ENCODE measurements around the gene LPGAT1. TPM values are rescaled to one million over a fixed set of nuclear protein-coding genes. Genes with fewer than 3 reads are reported as not detected.

The LPGAT1 gene
- total RNA-seq, 4 donors from 2014 or later: 168 to 308 (median 203) TPM

DNA sequence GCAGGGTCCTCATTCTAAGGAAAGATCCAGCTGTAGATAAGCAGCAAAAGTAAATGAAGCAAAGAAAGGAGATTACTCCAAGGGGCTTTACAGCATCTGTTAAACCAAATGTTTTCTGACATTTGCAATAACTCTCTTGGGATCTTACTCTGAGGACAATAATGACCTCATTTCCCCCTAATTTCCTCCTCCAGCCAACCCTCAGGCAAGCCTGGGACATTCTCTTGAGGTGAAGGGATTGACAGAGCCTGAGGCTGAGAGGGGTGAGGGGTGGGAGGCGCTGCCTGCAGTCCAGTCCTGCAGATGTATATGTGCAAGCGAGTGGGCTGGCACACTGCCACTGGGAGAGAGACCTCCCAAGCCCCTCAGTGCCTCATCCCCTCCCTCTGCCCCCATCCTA is 114.6 kb downstream of the LPGAT1 start:
- intact Hi-C loops (cut with DNase I): no loop called here
- H3K4me1 ChIP-seq: no peaks in the 10 kb centered on the region
- 53 to 61% methylated on average over 2 of the region's 2 CpGs for WGBS, 2 donors
- no peaks in the 10 kb centered on the region for H3K27me3 ChIP-seq
- no peak overlapping the region for H3K4me3 ChIP-seq (replicated peaks in 1 of 3)
- H3K27ac ChIP-seq: no peak overlapping the region
- no peak for DNase-seq
- TF ChIP-seq, protein P1, sequence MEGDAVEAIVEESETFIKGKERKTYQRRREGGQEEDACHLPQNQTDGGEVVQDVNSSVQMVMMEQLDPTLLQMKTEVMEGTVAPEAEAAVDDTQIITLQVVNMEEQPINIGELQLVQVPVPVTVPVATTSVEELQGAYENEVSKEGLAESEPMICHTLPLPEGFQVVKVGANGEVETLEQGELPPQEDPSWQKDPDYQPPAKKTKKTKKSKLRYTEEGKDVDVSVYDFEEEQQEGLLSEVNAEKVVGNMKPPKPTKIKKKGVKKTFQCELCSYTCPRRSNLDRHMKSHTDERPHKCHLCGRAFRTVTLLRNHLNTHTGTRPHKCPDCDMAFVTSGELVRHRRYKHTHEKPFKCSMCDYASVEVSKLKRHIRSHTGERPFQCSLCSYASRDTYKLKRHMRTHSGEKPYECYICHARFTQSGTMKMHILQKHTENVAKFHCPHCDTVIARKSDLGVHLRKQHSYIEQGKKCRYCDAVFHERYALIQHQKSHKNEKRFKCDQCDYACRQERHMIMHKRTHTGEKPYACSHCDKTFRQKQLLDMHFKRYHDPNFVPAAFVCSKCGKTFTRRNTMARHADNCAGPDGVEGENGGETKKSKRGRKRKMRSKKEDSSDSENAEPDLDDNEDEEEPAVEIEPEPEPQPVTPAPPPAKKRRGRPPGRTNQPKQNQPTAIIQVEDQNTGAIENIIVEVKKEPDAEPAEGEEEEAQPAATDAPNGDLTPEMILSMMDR (IDR thresholded peaks at IDR 0.05): no peak
- no peak for TF ChIP-seq POLR2A (IDR thresholded peaks at IDR 0.05)
- H3K9me3 ChIP-seq: no peaks in the 10 kb centered on the region
- H3K36me3 ChIP-seq: no peaks in the 10 kb centered on the region

GRCh38 chr1:211714154-211714553 is 116.4 kb downstream of the LPGAT1 start:
- Histone ChIP-seq H3K4me3 (replicated peaks in 1 of 3) (no peak overlapping the region), H3K36me3 (no peaks in the 10 kb centered on the region), H3K9me3 (no peaks in the 10 kb centered on the region), H3K4me1 (no peaks in the 10 kb centered on the region), H3K27me3 (no peaks in the 10 kb centered on the region), H3K27ac (no peak overlapping the region)
- TF ChIP-seq, protein P1 (IDR thresholded peaks at IDR 0.05): no peak
- no peak for TF ChIP-seq POLR2A (IDR thresholded peaks at IDR 0.05)
- intact Hi-C loops (cut with DNase I): no loop called here
- DNase-seq: no peak
- 82 to 90% methylated on average over 5 of the region's 5 CpGs for WGBS, 2 donors

DNA sequence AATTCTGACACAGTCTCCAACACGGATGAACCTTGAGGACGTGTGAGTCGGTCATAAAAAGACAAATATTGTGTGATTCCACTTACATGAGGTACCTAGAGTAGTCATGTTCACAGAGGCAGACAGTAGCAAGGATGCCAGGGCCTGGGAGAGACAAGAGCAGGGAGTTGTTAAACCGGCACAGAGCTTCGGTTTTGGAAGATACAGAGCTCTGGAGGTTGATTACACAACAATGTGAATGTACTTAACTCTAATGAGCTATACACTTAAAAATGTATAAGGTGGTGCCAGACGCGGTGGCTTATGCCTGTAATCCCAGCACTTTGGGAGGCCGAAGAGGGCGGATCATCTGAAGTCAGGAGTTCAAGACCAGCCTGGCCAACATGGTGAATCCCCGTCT is 117.3 kb downstream of the LPGAT1 start:
- no peaks in the 10 kb centered on the region for H3K27me3 ChIP-seq
- H3K4me1 ChIP-seq: no peaks in the 10 kb centered on the region
- H3K4me3 ChIP-seq (replicated peaks in 1 of 3): no peak overlapping the region
- WGBS, 2 donors: 91% methylated on average over 10 of the region's 10 CpGs
- no peaks in the 10 kb centered on the region for H3K9me3 ChIP-seq
- intact Hi-C loops (cut with DNase I): no loop called here
- no peak overlapping the region for H3K27ac ChIP-seq
- TF ChIP-seq, protein P1 (IDR thresholded peaks at IDR 0.05): no peak
- no peak for TF ChIP-seq POLR2A (IDR thresholded peaks at IDR 0.05)
- no peak for DNase-seq
- no peaks in the 10 kb centered on the region for H3K36me3 ChIP-seq

DNA sequence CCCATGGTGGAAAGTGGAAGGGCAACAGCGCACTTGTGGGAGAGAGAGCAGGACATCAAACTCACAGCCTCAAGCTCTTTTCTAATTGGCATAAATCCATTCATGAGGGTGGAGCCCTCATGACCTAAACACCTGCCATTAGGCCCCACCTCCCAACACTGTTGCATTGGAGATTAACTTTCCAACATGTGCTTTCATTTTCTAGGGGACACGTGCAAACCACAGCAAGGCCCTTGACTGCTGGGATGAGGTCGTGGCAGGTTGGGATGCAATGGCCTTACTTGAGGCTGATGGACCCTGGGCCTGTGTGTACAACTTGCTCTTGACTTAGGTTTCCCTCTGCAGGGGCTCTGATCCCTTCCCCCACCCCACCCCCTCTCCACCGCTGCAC is 119.3 kb downstream of the LPGAT1 start:
- Histone ChIP-seq H3K27ac (no peak overlapping the region), H3K36me3 (no peaks in the 10 kb centered on the region), H3K27me3 (no peaks in the 10 kb centered on the region), H3K9me3 (no peaks in the 10 kb centered on the region), H3K4me1 (no peaks in the 10 kb centered on the region), H3K4me3 (replicated peaks in 1 of 3) (no peak overlapping the region)
- TF ChIP-seq, protein P1 (IDR thresholded peaks at IDR 0.05): no peak
- TF ChIP-seq POLR2A (IDR thresholded peaks at IDR 0.05): no peak
- intact Hi-C loops (cut with DNase I): no loop called here
- no peak for DNase-seq
- WGBS, 2 donors: 91 to 94% methylated on average over 4 of the region's 4 CpGs

DNA sequence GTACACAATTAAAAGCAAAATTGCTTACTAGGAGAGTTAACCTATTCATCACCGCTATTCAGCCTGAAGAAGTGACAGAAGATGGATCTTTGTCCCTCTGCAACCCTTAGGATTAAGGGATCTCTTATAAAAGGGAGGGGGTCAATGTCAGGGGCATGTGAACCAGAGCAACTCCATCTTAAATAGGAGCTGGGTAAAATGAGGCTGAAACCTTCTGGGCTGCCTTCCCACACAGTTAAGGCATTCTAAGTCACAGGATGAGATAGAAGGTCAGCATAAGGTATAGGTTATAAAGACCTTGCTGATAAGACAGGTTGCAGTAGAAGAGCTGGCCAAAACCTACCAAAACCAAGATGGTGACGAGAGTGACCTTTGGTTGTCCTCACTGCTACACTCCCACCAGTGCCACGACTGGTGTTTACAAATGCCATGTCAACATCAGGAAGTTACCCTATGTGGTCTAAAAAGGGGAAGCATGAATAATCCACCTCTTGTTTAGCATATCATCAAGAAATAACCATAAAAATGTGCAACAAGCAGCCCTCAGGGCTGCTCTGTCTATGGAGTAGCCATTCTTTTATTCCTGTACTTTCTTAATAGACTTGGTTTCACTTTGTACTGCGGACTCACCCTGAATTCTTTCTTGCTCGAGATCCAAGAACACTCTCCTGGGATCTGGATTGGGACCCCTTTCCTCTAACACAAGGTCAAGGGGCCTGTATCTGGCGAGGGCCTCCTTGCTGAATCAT is 119.8 kb downstream of the LPGAT1 start:
- Histone ChIP-seq H3K27me3 (no peaks in the 10 kb centered on the region), H3K27ac (no peak overlapping the region), H3K4me3 (replicated peaks in 1 of 3) (no peak overlapping the region), H3K9me3 (no peaks in the 10 kb centered on the region), H3K4me1 (peaks cover 0 to under 1% of the 10 kb centered on the region in 2 donors), H3K36me3 (no peaks in the 10 kb centered on the region)
- intact Hi-C loops (cut with DNase I): no loop called here
- no peak for DNase-seq
- 85 to 91% methylated on average over 6 of the region's 6 CpGs for WGBS, 2 donors
- TF ChIP-seq, protein P1 (IDR thresholded peaks at IDR 0.05): no peak
- no peak for TF ChIP-seq POLR2A (IDR thresholded peaks at IDR 0.05)

Data from thyroid gland (tissue), 4 donors.